HG02588 (cell line): ENCODE results near the gene PEMT.
"Not testable (repeated sequence)": the region's sequence is repeated elsewhere in the genome, so short reads cannot be mapped to it uniquely, and the experiment has no call there.

ENCODE experiments used
- ATAC-seq: cut with Tn5 transposase; IDR thresholded peaks from one replicate; pipeline ENCODE4 v1.9.1; 2021; ENCODE audit warnings: mild to moderate bottlenecking, moderate library complexity; ENCODE audit not compliant: unreplicated experiment

Gene PEMT

GRCh38 chr17:17493249-17493985, 98.1 kb downstream of the PEMT start:
- no peak for ATAC-seq

- no peak for ATAC-seq
These were observed 98.9 kb downstream of the PEMT start for GRCh38 chr17:17492571-17492970.

GRCh38 chr17:17492085-17492484, 99.4 kb downstream of the PEMT start:
- no peak for ATAC-seq

GRCh38 chr17:17491546-17491988, 99.9 kb downstream of the PEMT start:
- no peak for ATAC-seq

GRCh38 chr17:17491031-17491471, 100.5 kb downstream of the PEMT start:
- ATAC-seq: no peak

GRCh38 chr17:17487998-17488397, 103.5 kb downstream of the PEMT start:
- no peak for ATAC-seq

- ATAC-seq: not testable (repeated sequence)
These were observed 105.1 kb downstream of the PEMT start for GRCh38 chr17:17486416-17486815.

GRCh38 chr17:17485420-17485819, 106.1 kb downstream of the PEMT start:
- ATAC-seq: no peak

GRCh38 chr17:17484451-17484899, 107.0 kb downstream of the PEMT start:
- ATAC-seq: no peak

- no peak for ATAC-seq
These were observed 109.6 kb downstream of the PEMT start for GRCh38 chr17:17481860-17482259.

GRCh38 chr17:17480593-17481148, 110.8 kb downstream of the PEMT start:
- no peak for ATAC-seq

- no peak for ATAC-seq
These were observed 112.3 kb downstream of the PEMT start for GRCh38 chr17:17479209-17479608.

GRCh38 chr17:17476865-17477467, 114.5 kb downstream of the PEMT start, which contains the start of gene MED9:
Gene MED9, plus strand, starts transcription at chr17:17477000. Its CDS starts 42 bp downstream, at chr17:17477042.
- ATAC-seq: peak; percentile 81

GRCh38 chr17:17474341-17474740, 117.2 kb downstream of the PEMT start:
- ATAC-seq: no peak

- no peak for ATAC-seq
These were observed 119.1 kb downstream of the PEMT start for GRCh38 chr17:17472333-17472920.

- no peak for ATAC-seq
These were observed 121.5 kb downstream of the PEMT start for GRCh38 chr17:17469996-17470395.

GRCh38 chr17:17469358-17469757, 122.2 kb downstream of the PEMT start:
- ATAC-seq: no peak

GRCh38 chr17:17468217-17469010, 123.1 kb downstream of the PEMT start:
- ATAC-seq: no peak

- ATAC-seq: no peak
These were observed 123.8 kb downstream of the PEMT start for GRCh38 chr17:17467720-17468119.

GRCh38 chr17:17467016-17467415, 124.5 kb downstream of the PEMT start:
- no peak for ATAC-seq

- ATAC-seq: no peak
These were observed 125.0 kb downstream of the PEMT start for GRCh38 chr17:17466511-17466910.
